HUDEP-2 (cell line): Measurements from ENCODE around the gene HOXB5.

Source experiments
- DNase-seq, 76 experiments: peaks; one replicate each; lab custom pipeline; 2025; ENCODE audit not compliant: unreplicated experiment in 76 of 76; lab: John Stamatoyannopoulos, UW

The HOXB5 gene

DNA sequence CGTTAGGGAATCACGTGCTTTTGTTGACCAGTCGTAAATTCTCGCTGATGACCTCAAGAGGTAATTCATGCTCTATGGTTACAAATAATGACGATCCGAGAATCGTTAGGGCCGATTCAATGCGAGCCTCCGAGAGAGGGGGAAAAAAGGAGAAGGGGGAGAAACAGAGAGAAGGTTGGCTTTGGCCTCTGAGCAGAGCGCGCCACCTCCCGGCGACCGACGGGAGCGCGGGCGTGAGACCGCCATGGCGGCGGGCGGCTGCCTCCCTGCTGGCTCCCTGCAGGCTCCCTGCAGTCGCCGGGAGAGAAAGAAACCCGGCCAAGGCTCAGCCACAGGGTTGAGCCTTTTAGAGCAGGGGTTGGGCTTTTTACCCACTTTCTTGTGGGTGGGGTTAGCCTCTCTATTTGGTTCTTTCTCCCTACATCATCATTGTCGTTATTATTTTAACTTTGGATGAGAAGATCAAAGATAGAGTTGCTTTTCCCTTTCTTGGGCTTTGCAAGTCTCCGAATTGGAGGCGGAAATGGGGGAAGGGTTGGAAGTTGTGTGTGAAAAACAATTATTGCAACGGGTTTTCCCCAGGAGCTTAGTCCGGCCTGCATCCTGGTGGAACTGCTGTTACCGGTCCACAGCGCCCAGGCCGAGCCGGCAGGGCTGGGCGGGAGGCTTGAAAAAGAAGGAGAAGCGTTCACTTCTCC, 410 bp upstream of the HOXB5 start:
- peak in 64 of 76 experiments; percentile 10 to 82 (median 54) for DNase-seq

DNA sequence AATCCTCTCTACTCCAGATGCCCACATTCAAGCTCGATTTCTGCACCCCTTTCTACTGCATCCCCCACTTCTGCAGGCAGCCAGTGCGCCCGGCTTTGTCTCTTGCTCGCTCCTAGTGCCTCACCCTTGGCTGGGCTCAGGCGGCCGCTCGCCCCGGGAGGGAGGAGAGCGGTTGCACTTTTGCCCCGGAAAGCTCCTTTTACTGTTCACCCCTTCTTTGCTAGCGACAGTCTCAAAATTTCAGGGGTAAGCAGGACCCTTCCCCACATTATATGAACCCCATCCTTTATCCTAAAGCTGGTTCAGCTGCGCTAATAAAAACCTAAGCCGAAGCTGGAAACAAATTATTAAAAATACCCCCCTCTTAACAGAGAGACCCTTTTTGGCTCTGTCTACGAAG, 1.0 kb downstream of the HOXB5 start:
- DNase-seq: no peak

DNA sequence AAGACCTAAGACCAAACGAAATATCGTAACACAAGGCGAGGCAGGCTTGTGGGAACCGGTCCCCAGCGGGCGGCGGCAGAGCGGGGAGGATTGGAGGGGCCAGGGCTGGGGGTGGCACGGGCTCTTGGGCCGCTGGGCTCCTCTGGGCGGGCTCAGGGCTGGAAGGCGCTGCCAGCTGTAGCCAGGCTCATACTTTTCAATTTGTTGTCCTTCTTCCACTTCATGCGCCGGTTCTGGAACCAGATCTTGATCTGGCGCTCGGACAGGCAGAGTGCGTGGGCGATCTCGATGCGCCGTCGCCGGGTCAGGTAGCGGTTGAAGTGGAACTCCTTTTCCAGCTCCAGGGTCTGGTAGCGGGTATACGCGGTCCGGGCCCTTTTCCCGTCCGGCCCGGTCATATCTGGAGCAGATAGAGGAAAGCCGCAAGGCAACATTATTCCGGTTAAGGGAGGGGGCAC, 1.5 kb downstream of the HOXB5 start:
- DNase-seq: peak in 4 of 76 experiments; percentile 2 to 15 (median 8)

DNA sequence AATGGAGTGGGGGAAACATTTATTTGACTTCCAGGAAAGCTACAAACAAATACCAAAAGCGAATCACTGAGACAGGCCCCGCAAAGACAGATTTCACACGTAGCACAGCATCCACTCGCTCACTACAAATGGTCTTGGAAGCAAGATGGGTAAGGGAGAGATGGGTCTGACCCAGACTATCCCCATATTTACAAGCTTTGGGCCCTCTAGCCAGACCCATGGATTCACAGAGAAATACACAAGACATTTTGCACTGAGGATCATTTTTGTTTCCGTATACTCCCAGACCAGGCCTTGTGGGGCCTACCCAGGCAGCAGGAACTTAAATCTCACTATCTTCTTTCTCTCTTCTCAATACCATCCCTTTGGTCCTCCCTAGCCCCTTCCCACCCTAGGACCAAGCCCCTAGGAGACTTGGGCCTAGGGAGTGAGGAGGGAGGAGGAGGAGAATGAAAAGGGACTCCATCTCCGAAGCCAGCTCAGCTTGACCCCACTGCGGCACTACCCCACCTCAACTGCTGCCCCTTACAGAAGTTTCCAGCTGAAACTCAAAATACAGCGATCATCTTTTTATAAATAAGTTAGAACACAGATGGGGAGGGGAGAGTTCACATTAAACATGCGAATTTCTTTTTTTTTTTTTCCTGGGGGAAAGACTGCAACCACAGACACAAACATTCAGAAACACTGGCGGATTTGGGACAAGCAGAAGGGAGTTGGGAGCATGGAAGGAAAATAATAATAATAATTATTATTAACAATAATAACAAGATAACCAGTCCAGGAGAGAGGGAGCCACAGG, 2.1 kb downstream of the HOXB5 start:
- DNase-seq: no peak

DNA sequence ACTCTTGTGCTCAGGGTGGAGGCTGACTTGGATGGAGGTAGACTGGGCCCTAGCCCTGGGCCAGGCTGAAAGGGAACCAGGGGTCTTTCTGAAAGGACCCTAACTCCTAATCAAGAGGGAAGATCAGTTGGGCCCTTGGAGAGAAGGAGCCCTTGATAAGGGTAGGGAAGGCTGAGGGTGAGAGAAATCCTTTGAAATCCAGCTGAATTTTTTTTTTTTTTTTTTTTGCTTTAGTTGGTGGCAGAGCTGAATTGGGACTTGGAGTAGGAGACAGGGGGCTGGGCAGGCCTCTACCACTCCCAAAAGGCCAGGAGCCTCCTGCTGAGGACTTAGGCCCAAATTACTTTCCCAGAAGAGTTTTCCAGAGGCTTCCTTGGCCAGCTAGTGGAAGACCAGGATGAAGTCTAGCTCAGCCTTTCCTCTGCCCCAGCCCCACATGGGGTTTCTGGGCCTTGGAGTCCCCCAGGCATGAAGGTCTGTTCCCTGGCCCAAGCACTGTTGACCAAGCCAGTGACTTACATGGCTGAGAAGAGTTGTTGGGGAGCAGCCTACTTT, 2.9 kb downstream of the HOXB5 start:
- DNase-seq: no peak

DNA sequence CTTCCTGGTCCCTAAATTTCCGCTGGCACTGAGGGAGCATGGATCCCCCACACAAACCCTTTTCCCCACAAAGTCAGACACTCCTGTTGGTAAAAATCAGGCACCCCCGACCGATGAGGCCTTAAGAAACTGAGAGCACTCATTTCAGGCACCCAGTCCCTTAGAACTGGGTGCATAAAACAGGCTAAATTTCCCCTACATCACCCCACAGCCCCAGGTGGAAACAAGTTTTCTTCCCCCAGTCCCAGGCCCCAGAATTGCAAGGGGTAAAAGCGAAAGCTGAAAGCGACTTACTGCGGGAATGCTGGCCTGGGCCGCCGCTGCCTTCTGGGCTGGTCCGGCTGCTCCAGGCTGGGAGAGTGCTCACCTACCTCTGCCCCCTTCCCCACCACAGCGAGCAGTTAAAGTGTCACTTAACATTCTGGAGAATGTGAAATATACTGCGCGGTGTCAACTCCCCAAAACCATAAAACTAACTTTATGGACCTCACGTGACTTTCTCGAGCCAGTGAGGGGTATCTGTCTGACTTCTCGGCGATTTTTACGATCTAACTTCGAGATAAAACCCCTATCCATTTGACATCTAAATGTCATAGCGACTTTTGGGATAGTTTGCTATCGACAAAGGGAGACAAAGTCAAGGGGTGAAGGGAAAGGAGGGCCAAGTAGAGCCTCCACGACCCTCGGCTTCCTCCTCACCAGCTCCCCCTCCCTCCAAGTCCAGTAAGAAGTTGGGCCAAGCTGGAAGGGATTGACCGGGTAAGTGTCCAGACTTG, 3.6 kb downstream of the HOXB5 start, which contains the start of gene HOXB3:
HOXB3 (minus strand) TSS at position 411 of the 776 bp plus-strand sequence. CDS start 37,767 bp downstream, outside the sequence.
- no peak for DNase-seq

DNA sequence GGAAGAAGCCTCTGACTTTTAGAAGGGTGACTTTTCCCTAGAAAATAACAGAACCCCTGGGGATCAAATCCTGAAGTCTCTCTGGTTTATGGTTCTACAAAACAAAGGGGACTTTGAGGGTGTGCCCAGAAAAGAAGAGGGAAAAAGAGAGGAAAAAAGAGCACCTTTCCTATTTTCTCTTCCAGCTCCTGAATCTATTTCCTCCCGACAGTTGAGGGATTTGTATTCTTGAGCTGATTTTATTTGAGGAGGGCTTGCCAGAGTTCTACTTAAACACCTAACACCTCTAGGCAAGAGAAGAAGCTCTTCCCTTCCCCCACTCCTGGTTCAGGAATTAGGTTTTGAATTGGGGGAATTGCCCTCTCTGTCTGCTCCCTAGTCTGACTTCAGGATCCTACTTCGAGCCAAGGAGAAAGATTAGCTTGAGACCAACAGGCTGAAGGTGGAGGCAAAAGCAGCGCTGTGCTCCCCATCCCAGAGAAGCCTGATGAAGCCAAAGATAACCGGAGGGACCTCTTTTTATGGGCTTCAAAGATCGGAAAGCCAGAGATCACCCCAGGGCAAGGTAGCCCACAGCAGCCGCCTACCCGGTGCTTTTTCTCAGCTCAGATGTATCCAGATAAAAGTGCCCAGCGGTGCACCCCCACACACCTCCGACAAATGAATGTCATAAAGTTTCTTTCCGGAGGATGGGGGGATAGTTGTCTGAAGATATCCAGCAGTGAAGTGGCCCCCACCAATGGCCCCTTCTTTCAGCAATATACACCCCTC, 4.3 kb downstream of the HOXB5 start:
- DNase-seq: no peak

DNA sequence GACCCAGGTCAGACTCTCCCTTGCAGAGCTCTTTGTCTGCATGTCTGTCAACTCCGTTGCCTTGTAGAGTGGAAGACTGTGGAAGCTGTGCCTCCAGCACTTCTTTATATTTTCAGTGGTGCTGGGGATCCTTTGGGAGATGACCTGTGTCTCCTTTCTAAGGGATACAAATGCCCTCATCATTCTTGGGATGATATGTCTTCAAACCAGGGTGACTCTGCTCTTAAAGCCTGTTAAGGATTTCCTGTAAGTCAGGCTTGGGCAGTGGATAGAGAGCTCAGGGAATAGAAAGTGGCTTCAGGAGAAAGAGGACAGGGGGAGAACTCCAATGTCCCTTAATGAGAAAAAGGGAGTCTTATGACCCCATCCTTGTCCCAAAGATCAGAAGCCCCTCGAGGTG, 5.1 kb downstream of the HOXB5 start:
- DNase-seq: no peak

DNA sequence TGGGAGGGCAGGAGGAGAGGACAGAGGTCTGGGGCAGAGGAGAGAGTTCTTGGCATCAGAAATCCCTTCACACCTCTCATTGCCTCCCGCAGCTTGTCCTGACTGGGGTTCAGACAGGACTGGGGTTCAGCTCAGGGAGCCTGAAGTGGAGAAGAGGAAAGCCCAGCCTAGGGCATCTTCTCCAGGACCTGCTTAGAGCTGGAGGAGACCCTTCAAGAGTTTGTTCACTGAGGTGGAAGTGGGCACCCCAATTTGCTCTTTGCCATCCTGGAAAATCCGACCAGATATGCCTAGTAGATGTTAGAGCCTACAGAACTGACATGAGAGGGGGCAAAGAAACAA, 5.5 kb downstream of the HOXB5 start:
- DNase-seq: no peak

DNA sequence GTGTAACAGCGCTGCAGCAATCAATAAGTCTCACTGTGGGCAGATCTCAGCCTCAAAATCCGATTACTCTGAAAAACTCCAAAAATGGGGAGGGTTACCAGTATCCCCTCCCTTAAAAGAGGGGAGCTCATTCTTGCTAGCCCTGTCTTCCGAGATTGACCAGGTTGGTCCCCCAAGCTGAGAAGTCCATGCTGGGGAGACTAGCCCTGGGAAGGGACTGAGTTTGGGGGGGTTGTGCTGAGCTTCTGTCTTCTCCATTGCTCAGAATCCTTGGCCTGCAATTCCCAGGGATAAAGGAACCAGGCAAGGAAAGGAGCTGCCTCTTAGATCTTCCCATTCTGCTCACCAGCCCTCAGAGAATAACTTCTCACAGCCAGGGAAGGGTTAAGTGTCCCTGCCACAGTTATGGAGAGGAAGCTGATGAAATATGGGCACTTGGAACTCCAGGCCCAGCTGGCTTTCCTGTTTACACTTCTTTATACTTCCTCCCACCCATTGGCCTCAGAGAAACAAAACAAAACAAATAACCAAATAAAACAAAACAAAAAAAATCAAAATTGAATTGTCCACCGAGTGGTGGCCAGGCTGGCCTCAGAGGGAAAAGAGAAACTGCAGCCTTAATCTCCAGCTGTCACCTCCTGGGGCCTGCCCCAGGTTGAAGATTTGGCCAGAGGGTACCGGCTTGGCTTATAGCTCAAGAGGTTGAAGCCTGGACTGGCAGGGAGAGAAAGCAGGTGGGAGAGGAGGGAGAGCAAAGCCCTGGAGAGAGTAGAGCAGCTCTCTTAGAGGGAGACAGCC, 6.1 kb downstream of the HOXB5 start:
- DNase-seq: no peak

DNA sequence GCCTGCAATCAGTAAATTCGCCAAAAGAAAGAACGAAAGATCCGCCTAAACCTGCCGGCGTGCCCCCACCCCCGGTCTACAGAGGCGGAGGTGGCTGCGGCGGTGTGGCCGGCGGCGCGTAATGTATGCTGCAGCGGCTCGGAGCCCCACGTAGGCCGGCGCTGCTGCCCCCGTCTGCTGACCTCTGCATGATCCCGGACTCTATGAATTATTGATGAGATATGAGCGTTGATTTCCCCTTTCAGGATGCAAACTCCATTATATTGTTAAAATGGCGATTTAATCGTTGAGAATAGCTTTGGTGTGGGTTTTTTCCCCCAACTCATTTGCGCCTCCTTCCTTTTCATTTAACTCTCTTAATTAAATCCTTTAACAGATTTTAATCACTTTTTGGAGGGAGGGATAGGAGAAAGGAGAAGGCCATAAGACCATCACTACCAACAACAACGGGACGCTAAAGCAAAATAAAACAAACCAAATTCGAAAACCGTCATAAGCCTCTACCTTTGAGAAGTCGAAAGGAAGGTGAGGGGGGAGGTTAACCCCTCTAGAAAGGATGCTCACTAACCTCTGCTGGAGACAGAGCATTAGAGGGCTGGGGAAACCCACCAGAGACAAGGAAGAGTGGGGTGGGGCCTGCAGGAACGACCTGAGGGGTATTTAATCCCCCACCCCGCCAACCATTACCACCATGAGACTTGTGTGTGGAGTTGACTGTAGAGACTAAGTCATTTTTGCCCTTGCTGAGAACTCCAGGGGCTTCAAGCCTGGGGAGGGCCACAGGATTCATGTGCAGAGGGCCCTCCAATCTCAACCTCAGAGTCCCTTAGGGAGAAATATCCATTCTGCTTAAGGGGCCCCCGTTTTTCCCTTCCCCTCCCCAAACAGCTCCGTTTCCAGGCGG, 7.0 kb downstream of the HOXB5 start:
- no peak for DNase-seq

DNA sequence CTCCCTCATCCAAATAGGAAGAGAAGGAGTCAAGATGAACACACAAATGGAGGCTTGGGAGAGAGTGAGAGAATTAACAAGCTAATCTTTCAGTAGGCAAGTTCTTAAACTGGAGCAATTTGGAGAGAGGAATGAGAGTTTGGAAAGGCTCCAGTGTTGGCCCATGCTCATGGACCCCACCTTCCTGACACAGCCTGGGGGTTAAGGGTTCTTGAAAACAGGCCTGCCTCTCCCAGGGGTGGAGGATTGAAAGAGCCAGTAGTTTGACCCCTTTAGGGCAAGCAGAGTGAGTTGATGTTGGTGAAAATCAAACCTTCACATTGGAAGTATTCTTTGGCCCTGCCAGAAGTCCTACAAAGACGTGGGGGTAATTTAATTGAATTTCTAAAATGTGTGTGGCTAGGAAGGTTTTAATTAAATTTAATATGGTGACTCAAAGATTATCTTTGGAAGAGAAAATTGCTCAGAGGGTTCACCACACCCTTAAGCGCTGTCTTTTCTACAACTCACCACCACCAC, 9.3 kb downstream of the HOXB5 start:
- DNase-seq: no peak

DNA sequence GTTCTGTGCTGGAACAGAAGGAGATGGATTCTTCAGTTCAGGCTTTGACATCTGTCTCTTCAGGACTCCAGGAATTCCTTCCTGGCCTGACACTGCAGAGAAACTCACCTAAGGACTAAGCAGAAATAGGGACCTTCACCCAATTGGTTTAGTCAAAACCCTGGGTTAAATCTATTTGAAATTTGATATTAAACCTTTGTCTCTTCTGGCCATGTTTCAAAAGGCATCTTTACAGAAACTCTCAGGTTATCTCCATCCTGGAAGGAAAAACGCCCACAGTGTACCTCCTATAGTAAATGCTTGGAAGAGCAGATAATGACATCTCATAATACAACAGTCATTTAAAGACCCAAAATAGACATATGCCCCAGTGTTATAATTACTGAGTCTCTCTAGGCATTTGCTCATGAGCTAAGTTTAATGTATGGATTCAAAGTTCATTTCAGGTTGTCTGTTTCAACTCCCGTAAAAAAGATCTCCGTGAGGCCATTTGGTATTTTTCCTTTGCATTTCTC, 9.8 kb downstream of the HOXB5 start:
- no peak for DNase-seq

DNA sequence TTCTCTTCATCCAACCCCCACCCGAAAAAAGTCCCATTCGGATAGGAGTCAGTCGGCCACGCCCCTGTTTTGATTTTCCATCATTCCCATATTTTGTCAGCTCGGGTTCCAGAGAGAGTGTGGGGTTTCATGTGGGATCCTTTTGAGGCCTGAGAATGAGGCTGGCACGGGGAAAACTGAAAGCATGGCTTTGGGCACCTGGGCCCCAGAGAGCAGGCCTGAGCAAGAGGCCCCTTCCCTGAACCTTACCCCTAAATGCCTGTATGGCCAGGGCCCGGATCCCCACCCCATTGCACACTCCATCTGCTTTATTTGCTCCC, 10.9 kb downstream of the HOXB5 start:
- no peak for DNase-seq

DNA sequence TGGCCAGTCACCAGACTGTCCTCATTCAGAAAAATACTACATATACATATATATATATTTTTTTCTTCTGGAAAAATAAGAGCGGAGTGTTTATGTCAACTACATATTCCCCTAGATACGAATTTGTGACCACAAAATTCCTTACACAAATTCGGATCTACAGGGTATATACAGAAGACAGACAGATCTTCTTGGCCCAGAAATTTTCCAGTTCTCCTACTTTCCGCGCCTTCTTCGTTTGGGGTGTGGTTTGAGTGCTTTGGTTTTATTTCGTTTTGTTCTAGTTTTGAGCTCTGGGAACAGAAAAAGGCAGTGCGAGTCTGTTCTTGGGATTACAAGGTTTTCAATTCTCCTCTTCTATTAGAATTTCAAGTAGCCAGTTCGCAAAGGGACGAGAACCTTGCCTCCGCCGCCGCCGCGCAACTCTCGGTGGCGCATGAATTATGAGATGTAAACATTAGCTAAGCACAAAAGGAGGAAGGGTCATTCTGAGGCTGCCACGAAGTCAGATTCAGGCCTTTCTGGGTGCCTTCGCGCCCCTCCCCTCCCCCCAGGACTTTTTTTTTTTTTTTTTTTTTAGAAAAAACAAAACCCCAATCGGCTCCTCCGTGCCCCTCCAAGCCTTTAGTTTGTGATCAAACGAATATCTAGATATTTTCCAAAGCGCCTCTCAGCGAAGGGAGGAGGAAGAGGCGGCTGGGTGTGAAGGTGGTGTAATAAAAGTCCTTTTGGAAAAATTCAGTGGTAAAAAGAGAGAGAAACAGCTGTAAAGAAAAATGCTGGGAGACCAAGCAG, 13.6 kb downstream of the HOXB5 start:
- DNase-seq: no peak

DNA sequence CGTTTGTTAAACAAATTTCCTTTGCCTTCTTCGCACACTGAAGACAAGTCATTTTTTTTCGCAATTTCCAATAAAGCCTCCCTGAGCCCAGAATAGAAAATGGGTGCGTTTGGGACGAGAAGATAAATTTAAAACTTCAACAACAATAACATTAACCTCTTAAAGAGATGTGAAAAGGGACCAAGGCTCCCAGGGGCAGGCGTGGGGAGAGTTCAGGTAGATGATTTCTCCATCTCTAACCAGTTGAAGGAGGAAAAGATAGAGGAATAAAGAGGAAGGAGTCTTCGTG, 14.2 kb downstream of the HOXB5 start:
- DNase-seq: no peak

DNA sequence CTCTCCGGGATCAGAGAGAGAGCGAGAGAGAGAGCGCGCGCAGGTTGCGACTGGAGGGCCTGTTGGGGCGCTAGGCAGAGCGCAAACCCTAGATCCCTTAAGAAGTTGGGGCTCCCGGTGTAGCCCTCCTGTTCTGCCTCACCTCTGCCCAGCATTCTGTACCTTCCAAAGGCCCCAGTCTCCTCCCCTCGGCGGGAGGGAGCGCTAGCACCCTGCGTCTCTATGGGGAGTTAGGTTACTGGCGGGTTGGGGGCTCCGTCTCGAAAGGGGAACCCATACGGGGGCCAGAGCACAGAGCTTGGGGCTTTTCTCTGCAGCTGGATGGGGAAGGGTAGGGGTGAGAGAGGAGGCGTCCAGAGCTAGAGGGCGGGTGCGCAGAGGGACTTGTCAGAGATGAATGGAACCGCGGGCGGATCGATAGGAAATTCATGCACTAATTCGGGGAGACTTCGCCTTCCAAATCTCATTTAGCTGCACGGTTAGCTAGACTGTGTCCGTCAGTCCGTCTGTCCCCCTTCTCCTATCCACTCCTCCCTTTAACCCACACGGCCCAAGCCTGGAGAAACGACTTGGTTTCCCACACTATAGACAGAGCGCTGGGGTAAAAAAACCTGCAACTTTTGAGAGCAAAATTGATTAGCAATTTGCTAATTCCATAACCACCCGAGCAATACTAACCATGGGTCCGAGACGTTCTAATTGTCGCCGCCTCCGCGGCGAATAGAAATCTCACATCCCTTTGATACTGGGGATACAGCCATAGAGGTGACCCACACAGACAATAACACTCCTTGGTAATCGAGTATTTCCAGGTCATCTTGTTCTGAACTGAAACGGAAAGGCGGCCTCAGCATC, 14.7 kb downstream of the HOXB5 start:
- DNase-seq: peak in 4 of 76 experiments; percentile 11 to 60 (median 27)
